HEK293 (cell line): ENCODE results near the gene STING1.

ENCODE experiments used
- CTCF ChIA-PET: fragments of 350-600 bp; formaldehyde crosslinking; extraction: SDS; loops from one replicate; lab custom pipeline; 2021; ENCODE audit warnings: antibody characterized with exemption; lab: Yijun Ruan, JAX
- POLR2A ChIA-PET: fragments of 300-600 bp; formaldehyde crosslinking; extraction: SDS; loops from one replicate; lab custom pipeline; 2020; ENCODE audit warnings: antibody characterized with exemption, inconsistent platforms; lab: Yijun Ruan, JAX
- H3K27ac ChIP-seq: fragments of 200-500 bp; sonication (Bioruptor generic); 2 replicates; pipeline ENCODE4 v1.5.1; 2014; ENCODE audit warnings: low read depth, low read length, control low read depth, inconsistent platforms; ENCODE audit errors: extremely low read depth
- H3K36me3 ChIP-seq, 2 experiments: fragments of 200-500 bp in 1 of 2; sonication (Bioruptor generic) in 1 of 2; 1 replicate in 1 of 2; 2 replicates in 1 of 2; pipeline ENCODE4 v1.5.1; 2014 to 2017; ENCODE audit warnings: inconsistent platforms in 2 of 2, low read length in 2 of 2; ENCODE audit not compliant: control insufficient read depth in 2 of 2, insufficient read depth in 1 of 2
- H3K4me1 ChIP-seq: fragments of 200-500 bp; sonication (Bioruptor generic); 2 replicates; pipeline ENCODE4 v1.5.1; 2014; ENCODE audit warnings: mild to moderate bottlenecking, low read length, inconsistent platforms; ENCODE audit not compliant: control insufficient read depth, insufficient read depth
- H3K4me3 ChIP-seq: 2 replicates; pipeline ENCODE4 v1.5.1; 2011; ENCODE audit warnings: low read depth, mild to moderate bottlenecking, control low read depth, low read length, moderate library complexity
- H3K9me3 ChIP-seq: fragments of 200-500 bp; sonication (Bioruptor generic); 2 replicates; pipeline ENCODE4 v1.5.1; 2014; ENCODE audit warnings: low read depth, low read length, inconsistent platforms; ENCODE audit not compliant: control insufficient read depth, insufficient read depth
- FEZF1 ChIP-seq: fragments of 450-650 bp; formaldehyde crosslinking; IDR thresholded peaks from 2 replicates; pipeline ENCODE4 v1.5.1; 2016; ENCODE audit warnings: missing biosample characterization, missing genetic modification characterization
- KLF7 ChIP-seq: fragments of 450-650 bp; formaldehyde crosslinking; IDR thresholded peaks from 2 replicates; pipeline ENCODE4 v1.5.1; 2016; ENCODE audit warnings: missing biosample characterization, missing genetic modification characterization, borderline replicate concordance
- ZBTB20 ChIP-seq: fragments of 450-650 bp; formaldehyde crosslinking; IDR thresholded peaks from 2 replicates; pipeline ENCODE4 v1.5.1; 2016; ENCODE audit warnings: missing biosample characterization, missing genetic modification characterization
- ZBTB7A ChIP-seq: fragments of 450-650 bp; formaldehyde crosslinking; IDR thresholded peaks from 2 replicates; pipeline ENCODE4 v1.5.1; 2016; ENCODE audit warnings: low read depth, missing biosample characterization, missing genetic modification characterization
- ZBTB8A ChIP-seq: fragments of 450-650 bp; formaldehyde crosslinking; IDR thresholded peaks from 2 replicates; pipeline ENCODE4 v1.5.1; 2016; ENCODE audit warnings: missing biosample characterization, missing genetic modification characterization
- ZNF266 ChIP-seq: fragments of 450-650 bp; formaldehyde crosslinking; IDR thresholded peaks from 2 replicates; pipeline ENCODE4 v1.5.1; 2016; ENCODE audit warnings: missing biosample characterization, missing genetic modification characterization, low read depth
- ZNF37A ChIP-seq: fragments of 450-650 bp; IDR thresholded peaks from 2 replicates; pipeline ENCODE4 v1.5.1; 2018; ENCODE audit warnings: missing biosample characterization, missing genetic modification characterization
- ZNF391 ChIP-seq: fragments of 450-650 bp; formaldehyde crosslinking; IDR thresholded peaks from 2 replicates; pipeline ENCODE4 v1.5.1; 2016; ENCODE audit warnings: low read depth, missing biosample characterization, missing genetic modification characterization, borderline replicate concordance
- ZNF677 ChIP-seq: fragments of 450-650 bp; IDR thresholded peaks from 2 replicates; pipeline ENCODE4 v1.5.0; 2018; ENCODE audit warnings: missing biosample characterization, mild to moderate bottlenecking, missing genetic modification characterization, moderate library complexity
- ZNF768 ChIP-seq: fragments of 450-650 bp; formaldehyde crosslinking; IDR thresholded peaks from 2 replicates; pipeline ENCODE4 v1.5.1; 2018; ENCODE audit warnings: missing biosample characterization, mild to moderate bottlenecking, missing genetic modification characterization
- ZNF792 ChIP-seq: fragments of 450-650 bp; formaldehyde crosslinking; IDR thresholded peaks from 2 replicates; pipeline ENCODE4 v1.5.1; 2016; ENCODE audit warnings: missing biosample characterization, missing genetic modification characterization
- TF ChIP-seq, protein P1 (sequence below): fragments of 450-650 bp; formaldehyde crosslinking; IDR thresholded peaks from 2 replicates; pipeline ENCODE4 v1.5.1; 2016; ENCODE audit warnings: missing biosample characterization, missing genetic modification characterization
- TF ChIP-seq, protein P2 (sequence below): fragments of 450-650 bp; formaldehyde crosslinking; IDR thresholded peaks from 2 replicates; pipeline ENCODE4 v1.5.1; 2016; ENCODE audit warnings: missing biosample characterization, missing genetic modification characterization
- TF ChIP-seq, protein P3 (sequence below): fragments of 450-650 bp; formaldehyde crosslinking; IDR thresholded peaks from 2 replicates; pipeline ENCODE4 v1.5.1; 2016; ENCODE audit warnings: missing biosample characterization, missing genetic modification characterization
- TF ChIP-seq, protein P4 (sequence below): fragments of 450-650 bp; formaldehyde crosslinking; IDR thresholded peaks from 2 replicates; pipeline ENCODE4 v1.5.1; 2016; ENCODE audit warnings: missing biosample characterization, missing genetic modification characterization

STING1 gene

DNA sequence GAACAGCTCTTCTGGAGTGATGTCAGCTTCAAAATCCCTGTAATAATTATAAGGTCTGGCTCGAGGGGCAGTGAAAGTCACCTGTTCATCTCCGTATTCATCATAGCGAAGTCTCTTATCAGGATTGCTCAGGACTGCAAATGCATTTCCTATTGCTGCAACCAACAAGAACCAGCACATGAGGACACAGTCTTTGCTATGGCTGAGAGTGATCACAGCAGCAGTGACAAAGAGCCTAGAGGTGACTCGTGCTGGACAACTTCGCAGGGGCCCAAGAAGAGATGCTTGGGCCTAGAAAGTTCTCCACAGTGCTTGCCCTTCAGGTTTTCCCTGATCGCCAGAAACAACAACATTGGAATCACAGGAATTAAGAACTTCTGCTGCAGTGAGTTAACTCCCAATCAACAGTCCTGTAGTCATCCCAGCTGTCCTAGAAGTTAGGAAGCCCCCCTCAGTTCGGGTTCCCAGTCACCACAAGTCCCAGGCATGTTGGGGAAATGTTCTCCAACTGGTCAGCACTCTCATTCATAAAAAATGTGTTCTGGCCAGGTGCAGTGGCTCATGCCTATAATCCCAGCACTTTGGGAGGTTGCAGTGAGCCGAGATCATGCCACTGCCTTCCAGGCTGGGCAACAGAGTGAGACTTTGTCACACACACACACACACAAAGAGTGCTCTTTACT lies 56.2 kb downstream of the STING1 start:
- H3K27ac ChIP-seq: no peak overlapping the region
- no peaks in the 10 kb centered on the region for H3K4me1 ChIP-seq
- H3K9me3 ChIP-seq: no peaks in the 10 kb centered on the region
- ChIA-PET POLR2A (interaction anchor here (0.8 kb wide), 1 partner anchor 13 kb away, joined by 6 read pairs; the partner anchor contains the start of gene DNAJC18), CTCF (interaction anchor here (0.8 to 9.2 kb wide), 2 partner anchors 88 to 121 kb away, joined by 3 to 246 read pairs; no protein-coding TSS in a partner anchor)
- H3K4me3 ChIP-seq: no peak overlapping the region
- peaks cover 56 to 61% of the 10 kb centered on the region in 2 experiments for H3K36me3 ChIP-seq
- no peak for TF ChIP-seq ZBTB8A (tag by site-specific recombination)
- TF ChIP-seq ZNF792 (tag by site-specific recombination): no peak
- TF ChIP-seq FEZF1 (tag by site-specific recombination): no peak
- TF ChIP-seq ZNF677: no peak
- TF ChIP-seq ZBTB20 (tag by site-specific recombination): no peak
- TF ChIP-seq, protein P1, sequence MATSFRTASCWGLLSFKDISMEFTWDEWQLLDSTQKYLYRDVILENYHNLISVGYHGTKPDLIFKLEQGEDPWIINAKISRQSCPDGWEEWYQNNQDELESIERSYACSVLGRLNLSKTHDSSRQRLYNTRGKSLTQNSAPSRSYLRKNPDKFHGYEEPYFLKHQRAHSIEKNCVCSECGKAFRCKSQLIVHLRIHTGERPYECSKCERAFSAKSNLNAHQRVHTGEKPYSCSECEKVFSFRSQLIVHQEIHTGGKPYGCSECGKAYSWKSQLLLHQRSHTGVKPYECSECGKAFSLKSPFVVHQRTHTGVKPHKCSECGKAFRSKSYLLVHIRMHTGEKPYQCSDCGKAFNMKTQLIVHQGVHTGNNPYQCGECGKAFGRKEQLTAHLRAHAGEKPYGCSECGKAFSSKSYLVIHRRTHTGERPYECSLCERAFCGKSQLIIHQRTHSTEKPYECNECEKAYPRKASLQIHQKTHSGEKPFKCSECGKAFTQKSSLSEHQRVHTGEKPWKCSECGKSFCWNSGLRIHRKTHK (tag by site-specific recombination): no peak
- TF ChIP-seq ZNF37A: no peak
- TF ChIP-seq, protein P2, sequence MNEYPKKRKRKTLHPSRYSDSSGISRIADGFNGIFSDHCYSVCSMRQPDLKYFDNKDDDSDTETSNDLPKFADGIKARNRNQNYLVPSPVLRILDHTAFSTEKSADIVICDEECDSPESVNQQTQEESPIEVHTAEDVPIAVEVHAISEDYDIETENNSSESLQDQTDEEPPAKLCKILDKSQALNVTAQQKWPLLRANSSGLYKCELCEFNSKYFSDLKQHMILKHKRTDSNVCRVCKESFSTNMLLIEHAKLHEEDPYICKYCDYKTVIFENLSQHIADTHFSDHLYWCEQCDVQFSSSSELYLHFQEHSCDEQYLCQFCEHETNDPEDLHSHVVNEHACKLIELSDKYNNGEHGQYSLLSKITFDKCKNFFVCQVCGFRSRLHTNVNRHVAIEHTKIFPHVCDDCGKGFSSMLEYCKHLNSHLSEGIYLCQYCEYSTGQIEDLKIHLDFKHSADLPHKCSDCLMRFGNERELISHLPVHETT: no peak
- TF ChIP-seq, protein P3, sequence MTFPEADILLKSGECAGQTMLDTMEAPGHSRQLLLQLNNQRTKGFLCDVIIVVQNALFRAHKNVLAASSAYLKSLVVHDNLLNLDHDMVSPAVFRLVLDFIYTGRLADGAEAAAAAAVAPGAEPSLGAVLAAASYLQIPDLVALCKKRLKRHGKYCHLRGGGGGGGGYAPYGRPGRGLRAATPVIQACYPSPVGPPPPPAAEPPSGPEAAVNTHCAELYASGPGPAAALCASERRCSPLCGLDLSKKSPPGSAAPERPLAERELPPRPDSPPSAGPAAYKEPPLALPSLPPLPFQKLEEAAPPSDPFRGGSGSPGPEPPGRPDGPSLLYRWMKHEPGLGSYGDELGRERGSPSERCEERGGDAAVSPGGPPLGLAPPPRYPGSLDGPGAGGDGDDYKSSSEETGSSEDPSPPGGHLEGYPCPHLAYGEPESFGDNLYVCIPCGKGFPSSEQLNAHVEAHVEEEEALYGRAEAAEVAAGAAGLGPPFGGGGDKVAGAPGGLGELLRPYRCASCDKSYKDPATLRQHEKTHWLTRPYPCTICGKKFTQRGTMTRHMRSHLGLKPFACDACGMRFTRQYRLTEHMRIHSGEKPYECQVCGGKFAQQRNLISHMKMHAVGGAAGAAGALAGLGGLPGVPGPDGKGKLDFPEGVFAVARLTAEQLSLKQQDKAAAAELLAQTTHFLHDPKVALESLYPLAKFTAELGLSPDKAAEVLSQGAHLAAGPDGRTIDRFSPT: no peak
- TF ChIP-seq ZNF391 (tag by site-specific recombination): no peak
- no peak for TF ChIP-seq ZBTB7A (tag by site-specific recombination)
- TF ChIP-seq ZNF266: no peak
- no peak for TF ChIP-seq KLF7 (tag by site-specific recombination)
- TF ChIP-seq, protein P4, sequence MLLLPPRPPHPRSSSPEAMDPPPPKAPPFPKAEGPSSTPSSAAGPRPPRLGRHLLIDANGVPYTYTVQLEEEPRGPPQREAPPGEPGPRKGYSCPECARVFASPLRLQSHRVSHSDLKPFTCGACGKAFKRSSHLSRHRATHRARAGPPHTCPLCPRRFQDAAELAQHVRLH (tag by site-specific recombination): no peak
- TF ChIP-seq ZNF768: no peak
